Parathyroid adenoma (tissue), 2 donors: ENCODE data around the gene LYRM1.

Experiments
- H2AFZ ChIP-seq: fragments of 300-600 bp; sonication (generic); one replicate; pipeline ENCODE4 v1.7.0; 2017; ENCODE audit warnings: antibody characterized with exemption, mild to moderate bottlenecking
- H3K27ac ChIP-seq: fragments of 300-600 bp; sonication (generic); one replicate; pipeline ENCODE4 v1.7.0; 2017
- H3K27me3 ChIP-seq: fragments of 300-600 bp; sonication (generic); one replicate; pipeline ENCODE4 v1.7.0; 2017; ENCODE audit warnings: low read length; ENCODE audit not compliant: control insufficient read depth, insufficient read depth
- H3K36me3 ChIP-seq: fragments of 300-600 bp; sonication (generic); one replicate; pipeline ENCODE4 v1.7.0; 2017; ENCODE audit warnings: low read length; ENCODE audit not compliant: control insufficient read depth, insufficient read depth
- H3K4me1 ChIP-seq: fragments of 300-600 bp; sonication (generic); one replicate; pipeline ENCODE4 v1.7.0; 2017; ENCODE audit warnings: control low read depth
- H3K4me2 ChIP-seq: fragments of 300-600 bp; sonication (generic); one replicate; pipeline ENCODE4 v1.7.0; 2017; ENCODE audit warnings: low read length
- H3K4me3 ChIP-seq: fragments of 300-600 bp; sonication (generic); one replicate; pipeline ENCODE4 v1.7.0; 2017; ENCODE audit warnings: low read depth, low read length
- H3K79me2 ChIP-seq: fragments of 300-600 bp; sonication (generic); one replicate; pipeline ENCODE4 v1.7.0; 2017; ENCODE audit warnings: control low read depth
- H3K9ac ChIP-seq: fragments of 300-600 bp; sonication (generic); one replicate; pipeline ENCODE4 v1.7.0; 2017; ENCODE audit warnings: mild to moderate bottlenecking
- H3K9me3 ChIP-seq: fragments of 300-600 bp; sonication (generic); one replicate; pipeline ENCODE4 v1.7.0; 2017; ENCODE audit warnings: low read length; ENCODE audit not compliant: control insufficient read depth
- CTCF ChIP-seq: fragments of 300-600 bp; sonication (generic); IDR thresholded peaks from one replicate; pipeline ENCODE4 v1.7.0; 2017; ENCODE audit warnings: antibody characterized with exemption, mild to moderate bottlenecking
- donor health status: primary hyperparathyroidism.

LYRM1 gene

DNA sequence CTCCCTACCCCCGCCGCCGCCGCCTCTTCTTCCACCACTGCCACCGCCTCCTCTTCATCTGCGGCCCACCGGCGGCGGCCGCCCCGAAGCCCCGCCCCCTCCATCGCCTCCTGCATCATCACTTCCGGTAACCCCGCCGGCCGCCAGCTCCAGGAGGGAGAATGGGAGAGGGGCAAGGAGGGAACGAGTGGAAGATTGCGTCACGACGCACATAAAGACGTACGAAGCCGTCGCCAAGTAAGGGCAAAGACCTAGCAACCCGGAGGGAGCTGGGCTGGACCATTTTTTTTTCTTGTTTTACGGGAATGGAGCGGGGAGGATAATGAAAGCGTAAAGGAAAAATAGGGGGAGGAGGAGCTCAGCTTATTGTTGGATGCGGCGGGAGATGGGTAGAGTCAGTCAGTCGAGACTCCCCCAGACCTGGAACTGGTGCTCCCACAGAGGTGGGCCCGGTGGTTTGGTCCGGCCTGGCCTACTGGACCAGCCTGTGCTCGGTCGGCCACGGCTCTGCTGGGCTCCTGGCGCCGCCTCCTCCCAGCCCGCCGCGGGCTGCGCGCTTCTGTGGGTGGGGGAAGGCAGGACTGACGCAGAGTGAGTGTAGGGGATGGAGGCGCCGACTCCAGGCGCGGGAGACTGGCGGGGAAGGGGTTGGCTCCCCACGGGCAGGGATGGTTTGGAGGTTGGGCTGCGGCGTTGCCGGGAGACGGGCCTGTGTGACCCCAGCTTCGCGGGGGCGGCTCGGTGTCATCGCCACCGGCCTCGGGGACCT lies at the start of gene LYRM1, which contains the start of gene DCUN1D3:
LYRM1 (plus strand) TSS at position 473 of the 769 bp plus-strand sequence. CDS start 14,785 bp downstream, outside the sequence.
DCUN1D3 (minus strand) TSS at position 60 of the 769 bp plus-strand sequence. CDS start 37,820 bp downstream, outside the sequence.
- Histone ChIP-seq H3K4me1 (peaks cover 38% of the 10 kb centered on the region), H3K9me3 (no peaks in the 10 kb centered on the region), H3K4me2 (peak within 1 kb of the TSS; percentile 90), H2AFZ (peak within 1 kb of the TSS; percentile 81), H3K9ac (peak within 1 kb of the TSS; percentile 94), H3K4me3 (peak within 1 kb of the TSS; percentile 96), H3K36me3 (no peaks in the 10 kb centered on the region), H3K27ac (peak within 1 kb of the TSS; percentile 96), H3K79me2 (peaks cover 12% of the 10 kb centered on the region), H3K27me3 (no peaks in the 10 kb centered on the region)
- no peak for TF ChIP-seq CTCF

DNA sequence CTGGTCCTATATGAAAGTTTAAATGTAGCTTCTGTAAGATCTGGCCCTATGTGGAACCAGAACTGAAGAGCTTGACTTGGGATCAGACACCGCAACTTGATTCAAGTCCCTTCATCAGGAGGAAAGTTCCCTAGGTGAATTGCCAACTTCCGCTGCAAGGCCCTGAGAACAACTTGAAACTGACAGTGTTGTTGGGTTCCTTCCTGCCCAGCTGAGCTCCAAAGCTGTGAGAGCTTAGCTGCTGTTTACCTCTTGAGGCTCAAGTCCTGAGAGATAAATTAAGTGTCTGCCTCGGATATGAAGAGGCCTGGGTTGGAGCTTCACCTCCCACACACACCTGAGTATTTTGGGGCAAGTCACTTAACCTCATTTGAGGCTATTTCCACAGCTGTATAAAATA lies 49.6 kb upstream of the LYRM1 start:
- H3K36me3 ChIP-seq, result no peaks in the 10 kb centered on the region
- H2AFZ ChIP-seq, result no peak overlapping the region
- H3K4me3 ChIP-seq, result no peak overlapping the region
- H3K9ac ChIP-seq, result no peak overlapping the region
- H3K79me2 ChIP-seq, result no peaks in the 10 kb centered on the region
- no peaks in the 10 kb centered on the region for H3K9me3 ChIP-seq
- H3K4me1 ChIP-seq, result peaks cover 11% of the 10 kb centered on the region
- no peak overlapping the region for H3K27ac ChIP-seq
- H3K27me3 ChIP-seq, result no peaks in the 10 kb centered on the region
- no peak overlapping the region for H3K4me2 ChIP-seq
- TF ChIP-seq CTCF, result no peak

DNA sequence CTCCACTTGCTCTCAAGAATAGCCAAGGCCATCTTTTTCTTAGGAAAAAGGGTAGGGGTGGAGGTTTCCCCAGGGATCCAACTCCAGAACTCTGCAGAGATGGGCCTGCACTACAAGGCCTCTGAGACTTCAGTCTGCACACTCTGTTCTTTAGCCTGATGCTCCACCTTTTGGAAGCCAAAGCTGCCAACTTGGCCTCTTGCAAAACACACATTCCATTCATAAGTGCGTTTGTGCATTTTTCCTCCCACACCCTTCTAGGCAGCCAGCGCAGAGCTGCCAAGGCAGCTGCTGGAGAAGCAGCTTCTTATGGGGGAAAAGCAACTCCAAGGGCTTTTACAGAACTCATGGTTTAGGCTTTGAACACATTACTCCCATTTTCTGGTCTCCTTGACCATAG lies 49.0 kb upstream of the LYRM1 start:
- H2AFZ ChIP-seq, result no peak overlapping the region
- no peak overlapping the region for H3K4me2 ChIP-seq
- TF ChIP-seq CTCF, result no peak
- H3K4me1 ChIP-seq, result peaks cover 9% of the 10 kb centered on the region
- H3K27me3 ChIP-seq, result no peaks in the 10 kb centered on the region
- H3K79me2 ChIP-seq, result no peaks in the 10 kb centered on the region
- no peaks in the 10 kb centered on the region for H3K36me3 ChIP-seq
- H3K9ac ChIP-seq, result no peak overlapping the region
- no peak overlapping the region for H3K27ac ChIP-seq
- H3K9me3 ChIP-seq, result no peaks in the 10 kb centered on the region
- no peak overlapping the region for H3K4me3 ChIP-seq

DNA sequence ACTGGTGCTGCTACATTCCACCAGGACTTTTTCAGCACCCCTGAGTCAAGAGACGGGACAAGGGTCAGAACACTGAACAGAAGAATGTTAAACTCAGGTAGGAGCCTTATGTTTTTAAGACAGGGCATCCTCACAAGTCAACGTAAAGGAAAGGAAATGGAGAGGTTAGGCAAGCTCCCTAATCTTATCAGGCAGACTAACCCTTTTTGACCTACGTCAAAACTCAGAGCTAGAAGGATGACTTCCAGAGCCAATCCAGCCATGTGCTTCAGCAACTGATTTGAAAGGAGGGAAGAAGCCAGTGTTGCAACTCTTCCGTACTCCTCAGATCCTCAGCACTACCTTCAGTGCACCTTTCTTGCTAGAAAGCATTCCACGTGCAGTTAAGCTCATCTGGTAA lies 47.4 kb upstream of the LYRM1 start:
- TF ChIP-seq CTCF, result no peak
- no peak overlapping the region for H3K4me3 ChIP-seq
- H3K4me2 ChIP-seq, result no peak overlapping the region
- no peaks in the 10 kb centered on the region for H3K9me3 ChIP-seq
- H2AFZ ChIP-seq, result no peak overlapping the region
- H3K4me1 ChIP-seq, result peaks cover 7% of the 10 kb centered on the region
- H3K9ac ChIP-seq, result no peak overlapping the region
- no peaks in the 10 kb centered on the region for H3K27me3 ChIP-seq
- no peaks in the 10 kb centered on the region for H3K79me2 ChIP-seq
- H3K36me3 ChIP-seq, result no peaks in the 10 kb centered on the region
- no peak overlapping the region for H3K27ac ChIP-seq
